Measurements from ENCODE around the gene PDSS2. TPM values are rescaled to one million over a fixed set of nuclear protein-coding genes. Genes with fewer than 3 reads are reported as not detected.
"Not testable (repeated sequence)": the region's sequence is repeated elsewhere in the genome, so short reads cannot be mapped to it uniquely, and the experiment has no call there.

Gene PDSS2
- total RNA-seq, 1 donor from 2014 or later, result 16.8 TPM

GRCh38 chr6:107334026-107334425 lies 125.3 kb downstream of the PDSS2 start:
- DNase-seq (ENCODE audit: low spot score), result no peak
- intact Hi-C loops (cut with DNase I), result no loop called here

DNA sequence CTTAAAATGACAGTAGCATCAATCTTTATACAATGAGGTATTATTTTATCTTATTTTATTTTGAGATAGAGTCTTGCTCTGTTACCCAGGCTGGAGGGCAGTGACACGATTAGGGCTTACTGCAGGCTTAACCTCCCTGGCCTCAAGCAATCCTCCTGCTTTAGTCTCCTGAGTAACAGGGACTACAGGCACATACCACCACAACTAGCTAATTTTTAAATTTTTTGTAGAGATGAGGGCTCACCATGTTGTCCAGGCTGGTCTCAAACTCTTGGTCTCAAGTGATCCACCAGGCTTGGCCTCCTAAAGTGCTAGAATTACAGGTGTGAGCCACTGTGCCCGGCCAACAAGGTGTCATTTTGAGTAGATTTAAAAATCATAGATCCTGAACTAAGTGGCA lies 125.9 kb downstream of the PDSS2 start:
- no peak for DNase-seq (ENCODE audit: low spot score)
- intact Hi-C loops (cut with DNase I), result no loop called here

- DNase-seq (ENCODE audit: low spot score), result no peak
- intact Hi-C loops (cut with DNase I), result no loop called here
Observed at GRCh38 chr6:107331409-107332386, 127.7 kb downstream of the PDSS2 start.

DNA sequence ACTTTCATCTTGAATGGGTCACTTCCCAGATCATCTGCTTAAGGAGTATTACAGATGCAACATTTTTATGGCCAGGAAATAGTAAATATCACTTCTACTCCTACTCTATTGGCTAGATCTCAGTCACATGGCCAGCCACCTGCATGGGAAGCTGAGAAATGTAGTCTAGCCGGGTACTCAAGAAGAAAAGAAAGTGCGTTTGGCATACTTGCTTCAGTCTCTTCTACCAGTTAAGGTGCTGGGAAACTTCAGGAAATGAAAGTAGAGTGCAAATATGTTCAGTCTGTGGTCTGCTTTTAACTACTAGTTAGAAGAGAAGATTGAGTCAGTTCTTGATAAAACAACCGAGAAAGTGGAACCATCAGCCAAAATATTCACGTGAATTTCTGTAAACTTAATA lies 129.2 kb downstream of the PDSS2 start:
- DNase-seq (ENCODE audit: low spot score), result no peak
- intact Hi-C loops (cut with DNase I), result no loop called here

DNA sequence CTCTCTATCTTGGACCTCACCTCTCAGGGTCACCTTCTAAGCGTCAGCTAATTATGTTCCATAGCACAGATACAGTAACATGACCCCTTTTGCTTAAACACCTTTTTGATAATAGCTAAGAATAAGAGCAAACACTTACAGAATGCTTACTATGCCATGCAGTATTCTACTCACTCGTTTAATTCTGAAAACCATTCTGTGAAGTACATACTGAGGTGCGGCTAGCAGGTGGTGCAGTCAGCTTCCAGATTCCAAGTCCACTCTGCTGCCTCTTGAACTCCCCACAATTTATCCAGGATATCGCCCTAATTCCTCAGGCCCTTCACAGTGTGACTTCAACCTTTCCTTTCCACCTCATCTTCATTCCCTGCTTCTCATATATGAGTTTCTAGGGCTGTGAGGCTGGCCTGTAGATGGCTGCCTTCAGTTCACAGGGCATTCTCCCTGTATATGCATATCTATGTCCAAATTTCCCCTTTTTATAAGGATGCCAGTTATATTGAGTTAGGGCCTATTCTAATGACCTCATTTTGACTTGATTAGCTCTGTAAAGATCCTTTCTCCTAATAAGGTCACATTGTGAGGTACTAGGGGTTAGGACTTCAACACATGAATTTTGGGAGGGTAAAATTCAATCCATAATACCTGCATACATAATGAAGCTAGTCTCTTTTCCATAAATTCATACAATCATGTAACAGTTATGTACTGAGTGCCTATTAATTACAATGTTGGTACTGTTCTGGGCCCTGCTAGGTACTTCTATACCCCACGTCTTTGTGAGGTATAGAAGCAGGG lies 130.1 kb downstream of the PDSS2 start:
- intact Hi-C loops (cut with DNase I), result no loop called here
- DNase-seq (ENCODE audit: low spot score), result no peak

GRCh38 chr6:107328081-107328480 lies 131.3 kb downstream of the PDSS2 start:
- intact Hi-C loops (cut with DNase I), result no loop called here
- DNase-seq (ENCODE audit: low spot score), result no peak

DNA sequence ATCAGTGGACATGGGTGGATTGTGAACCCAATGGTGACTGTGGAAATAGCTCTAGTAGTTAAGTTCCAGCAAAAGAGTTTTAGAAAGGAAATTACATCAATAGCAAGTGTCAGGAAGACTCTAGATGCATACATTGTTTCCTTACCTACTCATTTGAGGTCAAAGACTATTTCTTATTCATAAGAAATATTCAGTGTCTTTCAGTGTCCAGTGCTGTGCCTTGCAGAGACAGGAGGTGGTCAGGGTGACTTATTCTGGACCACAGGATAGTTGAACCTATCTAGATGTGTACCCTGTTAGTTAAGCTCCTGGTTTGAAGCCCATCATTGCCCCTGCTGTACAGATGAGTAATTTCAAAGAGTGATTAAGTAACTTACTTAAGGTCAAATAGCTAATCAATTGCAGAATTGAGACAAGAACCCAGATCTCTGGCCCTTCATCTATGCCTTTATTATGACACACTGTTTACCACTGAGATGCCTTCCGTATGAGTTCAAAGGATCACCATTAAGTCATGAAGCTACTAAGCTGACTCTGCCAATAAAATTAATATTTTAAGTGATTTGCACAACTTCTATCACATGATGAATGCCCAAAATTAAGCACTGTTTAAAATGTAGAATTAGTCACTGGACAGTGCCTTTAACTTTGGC lies 136.1 kb downstream of the PDSS2 start:
- DNase-seq (ENCODE audit: low spot score), result no peak
- intact Hi-C loops (cut with DNase I), result no loop called here

DNA sequence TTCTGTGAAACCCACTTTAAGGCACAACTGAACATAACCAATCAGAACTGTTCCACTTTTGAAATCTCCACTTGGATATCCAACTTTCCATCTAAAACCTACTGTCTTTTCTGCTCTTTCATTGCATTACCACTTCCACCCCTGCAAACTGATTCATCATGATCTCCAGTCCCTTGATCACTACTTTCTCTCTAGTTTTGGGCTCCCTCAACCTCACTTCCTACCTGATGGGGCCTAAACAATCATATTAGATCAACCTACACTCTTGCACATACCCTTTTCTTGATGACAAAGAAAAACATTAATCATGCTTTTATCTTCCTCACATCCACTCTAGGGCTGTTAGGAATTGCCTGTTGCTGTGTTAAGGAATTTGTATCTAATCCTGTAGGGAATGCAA lies 137.6 kb downstream of the PDSS2 start:
- intact Hi-C loops (cut with DNase I), result no loop called here
- no peak for DNase-seq (ENCODE audit: low spot score)

DNA sequence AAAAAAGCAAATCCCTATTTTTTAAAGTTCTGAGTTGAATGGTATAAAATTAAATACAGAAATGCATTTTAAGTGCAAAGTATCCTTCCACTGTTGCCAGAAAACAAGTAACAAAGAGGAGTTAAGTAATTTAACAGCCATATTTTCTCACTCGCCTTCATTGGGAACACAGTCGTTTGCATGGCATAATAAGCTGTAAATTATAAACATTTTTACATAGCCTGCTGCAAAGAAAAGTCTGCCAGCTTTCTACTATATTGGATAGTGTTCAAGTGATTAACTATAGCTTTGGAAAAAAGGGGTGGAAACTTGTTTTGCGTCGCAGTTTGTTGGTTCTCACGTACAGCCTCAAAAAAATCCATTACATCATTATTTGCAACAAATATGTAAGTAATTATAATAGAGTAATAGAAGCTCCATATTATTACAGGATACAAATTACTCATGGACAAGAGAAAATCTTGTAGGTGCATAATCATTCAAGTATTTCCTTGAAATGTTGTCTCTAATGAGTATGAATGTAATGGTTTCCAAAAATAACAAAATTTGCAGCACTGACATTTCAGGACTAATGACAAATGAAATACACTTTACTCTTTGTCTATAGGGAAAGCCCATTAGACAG lies 139.3 kb downstream of the PDSS2 start:
- intact Hi-C loops (cut with DNase I), result loop anchor here (10.0 kb wide), 1 partner anchor 355 kb away; no protein-coding TSS in a partner anchor

GRCh38 chr6:107318100-107318736 lies 141.1 kb downstream of the PDSS2 start:
- intact Hi-C loops (cut with DNase I), result loop anchor here (10.0 kb wide), 1 partner anchor 357 kb away; no protein-coding TSS in a partner anchor
- DNase-seq (ENCODE audit: low spot score), result no peak

More for the DNA sequence above, 139.3 kb downstream of the PDSS2 start:
- DNase-seq (ENCODE audit: low spot score), result no peak

DNA sequence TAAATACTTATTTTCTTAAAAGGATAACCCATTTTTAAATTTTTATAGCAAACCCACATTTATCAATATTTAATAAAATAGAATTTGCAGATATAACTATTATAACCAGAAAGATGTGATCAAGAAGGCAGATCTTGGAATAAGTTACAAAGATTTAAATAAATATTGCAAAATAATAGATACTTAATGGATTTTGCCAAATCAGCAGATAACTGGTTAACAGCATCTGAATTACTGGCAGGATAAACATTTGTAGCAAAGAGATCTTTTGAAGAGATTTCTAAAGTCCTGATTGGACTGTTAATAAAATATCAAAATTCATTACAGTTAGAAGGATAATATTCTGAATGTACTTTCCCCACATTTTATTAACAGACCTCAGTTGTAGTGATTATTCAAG lies 144.2 kb downstream of the PDSS2 start:
- intact Hi-C loops (cut with DNase I), result loop anchor here (10.0 kb wide), 1 partner anchor 360 kb away; no protein-coding TSS in a partner anchor
- no peak for DNase-seq (ENCODE audit: low spot score)

GRCh38 chr6:107314531-107314939 lies 144.8 kb downstream of the PDSS2 start:
- intact Hi-C loops (cut with DNase I), result loop anchor here (10.0 kb wide), 1 partner anchor 360 kb away; no protein-coding TSS in a partner anchor
- no peak for DNase-seq (ENCODE audit: low spot score)

- intact Hi-C loops (cut with DNase I), result loop anchor here (10.0 kb wide), 1 partner anchor 361 kb away; no protein-coding TSS in a partner anchor
- DNase-seq (ENCODE audit: low spot score), result no peak
Observed at GRCh38 chr6:107313776-107314175, 145.6 kb downstream of the PDSS2 start.

- intact Hi-C loops (cut with DNase I), result loop anchor here (10.0 kb wide), 1 partner anchor 364 kb away; no protein-coding TSS in a partner anchor
- DNase-seq (ENCODE audit: low spot score), result no peak
Observed at GRCh38 chr6:107310362-107310761, 149.0 kb downstream of the PDSS2 start.

DNA sequence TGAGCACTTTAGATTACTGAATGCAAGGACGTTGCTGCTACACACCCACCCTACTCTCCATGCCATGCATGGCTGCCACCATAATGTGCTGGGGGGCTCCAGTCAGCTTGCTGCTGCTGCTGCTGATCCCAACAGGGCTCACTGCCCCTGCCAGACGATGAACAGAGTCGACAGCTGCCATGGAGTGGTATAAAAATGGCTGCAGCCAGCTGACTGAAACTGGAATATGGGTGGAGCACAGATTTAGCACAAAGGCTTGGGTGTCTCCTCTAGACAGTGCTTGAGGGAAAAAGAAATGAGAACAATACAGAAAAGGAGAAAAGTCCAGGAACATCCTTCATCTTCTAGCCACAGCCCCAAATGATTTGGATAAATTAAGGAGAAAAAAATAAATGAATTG lies 150.7 kb downstream of the PDSS2 start:
- intact Hi-C loops (cut with DNase I), result no loop called here
- DNase-seq (ENCODE audit: low spot score), result no peak

DNA sequence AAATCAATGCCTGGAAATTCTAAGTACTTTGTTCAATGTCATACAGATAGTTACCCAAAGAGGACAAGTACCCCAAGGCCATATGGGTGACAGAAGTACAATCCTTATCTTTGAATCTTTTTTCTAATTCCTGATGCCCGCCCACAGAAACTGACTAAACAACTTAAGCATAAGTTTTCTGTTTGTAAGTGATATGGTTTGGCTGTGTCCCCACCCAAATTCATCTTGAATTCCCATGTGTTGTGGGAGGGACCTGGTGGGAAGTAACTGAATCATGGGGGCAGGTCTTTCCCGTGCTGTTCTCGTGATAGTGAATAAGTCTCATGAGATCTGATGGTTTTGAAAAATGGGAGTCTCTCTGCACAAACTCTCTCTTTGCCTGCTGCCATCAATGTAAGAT lies 153.4 kb downstream of the PDSS2 start:
- DNase-seq (ENCODE audit: low spot score); intact Hi-C loops (cut with DNase I): not testable (repeated sequence)

DNA sequence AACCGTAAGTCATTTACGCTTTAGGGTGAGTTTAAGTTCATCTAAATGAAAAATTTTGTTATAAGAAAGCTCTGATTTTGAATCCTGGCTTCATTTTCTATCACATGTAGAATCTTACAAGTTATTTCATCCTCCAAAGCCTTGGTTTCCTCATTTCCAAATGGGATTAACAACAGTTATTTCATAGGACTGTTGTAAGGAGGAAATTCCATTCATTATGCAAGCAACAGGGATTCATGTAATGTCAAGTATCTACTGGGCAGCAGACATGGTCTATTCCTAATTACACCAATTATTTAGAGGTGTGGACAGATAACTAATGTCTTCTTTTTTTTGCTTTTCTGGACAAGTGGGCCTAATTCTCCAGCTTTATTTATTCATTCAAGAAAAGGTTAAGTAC lies 154.0 kb downstream of the PDSS2 start:
- DNase-seq (ENCODE audit: low spot score), result no peak
- intact Hi-C loops (cut with DNase I), result no loop called here

GRCh38 chr6:107304421-107305025 lies 154.8 kb downstream of the PDSS2 start:
- DNase-seq (ENCODE audit: low spot score), result no peak
- intact Hi-C loops (cut with DNase I), result no loop called here
